HG02943 (cell line): ENCODE data around the gene ITPKA.
"Not testable (repeated sequence)": the region's sequence is repeated elsewhere in the genome, so short reads cannot be mapped to it uniquely, and the experiment has no call there.

ENCODE experiments used
- ATAC-seq: cut with Tn5 transposase; IDR thresholded peaks from one replicate; pipeline ENCODE4 v1.9.1; 2021; ENCODE audit warnings: mild to moderate bottlenecking, low read depth, moderate library complexity; ENCODE audit not compliant: unreplicated experiment

The ITPKA gene

GRCh38 chr15:41493205-41493901 lies at the start of gene ITPKA:
TSS of gene ITPKA (plus strand) at chr15:41493874. CDS start at chr15:41493928, 54 bp downstream.
- peak; percentile 66 for ATAC-seq

DNA sequence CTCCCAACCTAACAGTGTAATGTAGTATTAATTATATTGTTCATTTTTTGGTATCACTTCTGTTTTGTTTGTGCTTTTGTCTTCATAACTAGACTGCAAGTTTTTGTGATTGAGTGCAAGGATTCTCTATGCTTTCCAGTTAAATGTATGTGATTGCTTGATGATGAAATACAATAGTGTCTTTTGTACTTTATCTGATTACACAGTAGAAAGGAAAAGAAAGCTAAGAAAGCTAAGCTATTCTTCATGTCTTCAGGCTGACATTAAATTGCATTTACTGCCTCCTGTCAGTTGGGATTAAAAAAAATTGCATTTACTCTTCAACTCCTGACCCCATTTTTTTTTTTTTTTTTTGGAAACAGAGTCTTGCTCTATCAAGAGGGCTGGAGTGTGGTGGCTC lies 48.3 kb upstream of the ITPKA start:
- no peak for ATAC-seq

GRCh38 chr15:41462084-41462795 lies 31.4 kb upstream of the ITPKA start:
- ATAC-seq = no peak

- no peak for ATAC-seq
Measured at GRCh38 chr15:41464889-41465580, 28.6 kb upstream of the ITPKA start.

GRCh38 chr15:41465822-41466421 lies 27.8 kb upstream of the ITPKA start:
- no peak for ATAC-seq

GRCh38 chr15:41466711-41467110 lies 27.0 kb upstream of the ITPKA start:
- no peak for ATAC-seq

DNA sequence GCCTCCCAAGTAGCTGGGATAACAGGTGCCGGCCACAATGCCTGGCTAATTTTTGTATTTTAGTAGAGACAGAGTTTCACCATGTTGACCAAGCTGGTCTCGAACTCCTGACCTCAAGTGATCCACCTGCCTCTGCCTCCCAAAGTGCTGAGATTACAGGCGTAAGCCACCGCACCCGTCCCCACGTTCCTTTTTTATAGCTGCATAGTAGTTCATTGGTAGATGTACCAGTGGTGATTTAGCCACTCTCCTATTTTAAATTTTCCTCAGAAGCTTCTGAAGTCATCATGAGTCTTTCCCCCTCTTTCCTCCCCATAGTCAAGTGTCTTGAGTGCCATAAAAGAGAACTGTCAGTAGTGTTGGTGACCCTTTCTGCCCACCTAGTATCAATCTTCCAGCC lies 24.0 kb upstream of the ITPKA start:
- not testable (repeated sequence) for ATAC-seq

GRCh38 chr15:41473418-41473817 lies 20.3 kb upstream of the ITPKA start:
- ATAC-seq = no peak

- no peak for ATAC-seq
Measured at GRCh38 chr15:41474436-41474835, 19.2 kb upstream of the ITPKA start.

DNA sequence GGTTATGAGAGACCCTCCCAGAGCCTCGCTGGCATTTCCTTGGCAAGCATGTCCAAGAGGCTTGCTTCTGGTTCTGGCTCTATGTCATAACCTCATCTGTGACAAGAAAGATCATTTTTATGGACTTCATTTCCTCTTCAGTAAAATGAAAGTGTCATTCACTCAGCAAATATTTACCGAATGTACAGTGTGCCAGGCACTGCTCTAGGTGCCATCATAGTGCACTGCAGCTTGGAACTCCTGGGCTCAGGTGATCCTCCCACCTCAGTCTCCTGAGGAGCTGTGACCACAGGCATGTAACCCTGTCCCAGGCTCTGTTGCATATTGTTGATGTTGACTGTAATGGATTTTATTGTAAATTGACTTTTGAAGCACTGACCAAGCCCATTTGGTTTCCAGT lies 18.7 kb upstream of the ITPKA start:
- no peak for ATAC-seq

- ATAC-seq = no peak
Measured at GRCh38 chr15:41476416-41477048, 17.1 kb upstream of the ITPKA start.

GRCh38 chr15:41480396-41481140 lies 13.1 kb upstream of the ITPKA start:
- no peak for ATAC-seq

DNA sequence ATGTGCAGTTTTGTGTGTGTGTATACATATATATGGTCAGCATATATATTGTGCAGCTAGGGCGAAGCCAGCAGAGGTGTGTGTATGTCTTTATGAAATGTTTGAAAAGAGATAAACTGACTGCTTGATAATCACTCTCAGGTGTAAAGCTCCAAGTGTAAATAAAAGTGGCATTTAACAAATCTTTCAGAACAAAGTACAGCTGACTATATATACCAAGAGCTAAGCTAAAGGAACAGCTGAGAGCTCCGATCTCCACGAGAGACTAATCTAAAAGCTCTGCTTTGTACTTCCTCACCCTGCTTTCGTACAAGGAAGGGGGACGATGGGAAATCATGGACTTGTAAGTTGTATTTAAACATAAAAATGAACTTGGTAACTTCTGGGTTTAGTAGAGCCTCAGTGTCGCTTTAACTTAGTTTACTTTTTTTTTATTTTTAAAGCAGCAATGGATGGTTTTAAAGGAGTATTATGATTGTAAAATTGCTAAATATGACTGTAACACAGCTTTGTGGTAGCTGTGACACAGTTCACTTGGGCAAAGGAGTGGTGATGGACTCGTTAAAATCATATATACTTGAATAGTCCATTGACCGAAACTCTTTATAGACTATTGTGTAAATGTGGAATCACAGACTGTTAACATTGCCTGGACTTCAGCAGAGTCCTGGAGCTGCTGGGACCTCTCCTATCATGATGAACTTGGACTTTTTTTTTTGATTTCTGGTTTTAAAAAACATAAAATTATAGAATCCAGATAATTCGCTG lies 11.4 kb upstream of the ITPKA start:
- ATAC-seq = no peak

- no peak for ATAC-seq
Measured at GRCh38 chr15:41483115-41483514, 10.6 kb upstream of the ITPKA start.

GRCh38 chr15:41483519-41483918 lies 10.2 kb upstream of the ITPKA start:
- ATAC-seq = no peak

GRCh38 chr15:41484937-41485625 lies 8.6 kb upstream of the ITPKA start:
- ATAC-seq = no peak

GRCh38 chr15:41486286-41486685 lies 7.4 kb upstream of the ITPKA start:
- ATAC-seq = no peak

GRCh38 chr15:41487381-41487780 lies 6.3 kb upstream of the ITPKA start:
- no peak for ATAC-seq

DNA sequence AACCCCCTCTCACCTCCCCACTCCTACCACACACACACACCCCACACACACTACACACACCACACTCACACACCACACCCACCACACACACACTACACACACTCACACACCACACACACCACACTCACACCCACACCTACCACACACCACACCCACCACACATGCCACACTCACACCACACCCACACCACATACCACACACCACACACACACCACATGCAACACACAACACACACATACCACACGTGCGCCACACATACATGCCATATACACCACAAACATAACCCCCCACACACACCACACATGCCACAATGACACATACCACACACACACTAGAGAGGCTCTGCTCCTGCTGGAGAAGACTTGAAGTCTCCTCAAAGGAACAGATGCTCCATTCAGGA lies 5.9 kb upstream of the ITPKA start:
- no peak for ATAC-seq
